SK-N-DZ (cell line): Measurements from ENCODE around the gene APBB1.
"Not testable (repeated sequence)": the region's sequence is repeated elsewhere in the genome, so short reads cannot be mapped to it uniquely, and the experiment has no call there.

Source experiments
- DNase-seq: peaks from one replicate; pipeline ENCODE4 v3.0.0-alpha.2; 2015; ENCODE audit warnings: low spot score

The APBB1 gene

DNA sequence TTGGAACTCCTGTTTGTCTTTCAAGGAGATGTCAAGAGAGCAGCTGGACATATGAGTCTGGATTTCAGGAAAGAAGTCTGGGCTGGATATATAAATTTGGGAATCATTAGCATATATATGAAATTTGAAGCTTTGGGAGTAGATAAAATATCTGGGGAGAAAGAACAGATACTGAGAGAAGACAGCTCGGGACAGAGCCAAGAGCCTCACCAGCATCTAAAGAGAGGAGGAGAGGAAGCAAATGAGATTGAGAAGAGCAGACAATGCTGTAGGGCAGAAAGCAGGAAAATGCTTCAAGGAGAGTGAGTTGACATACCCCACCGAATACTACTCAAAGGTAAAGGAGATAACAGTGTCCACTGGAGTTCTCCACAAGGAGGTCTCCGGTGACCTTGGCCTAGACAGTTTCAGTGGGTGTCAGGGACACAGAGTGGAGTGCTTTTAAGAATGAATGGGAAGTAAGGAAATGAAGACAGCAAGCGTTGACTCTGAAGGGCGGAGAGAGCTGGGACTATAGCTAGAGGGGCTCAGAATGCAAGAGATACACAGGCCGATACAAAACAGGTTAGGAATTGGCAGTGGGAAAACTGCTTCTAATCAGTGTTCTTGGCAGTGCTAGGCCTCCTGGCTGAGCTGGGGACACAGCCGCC, 862 bp downstream of the APBB1 start:
- DNase-seq, result no peak

- DNase-seq, result no peak
Measured at GRCh38 chr11:6415797-6416196, 3.1 kb downstream of the APBB1 start.

GRCh38 chr11:6414874-6415328, 4.0 kb downstream of the APBB1 start:
- no peak for DNase-seq

DNA sequence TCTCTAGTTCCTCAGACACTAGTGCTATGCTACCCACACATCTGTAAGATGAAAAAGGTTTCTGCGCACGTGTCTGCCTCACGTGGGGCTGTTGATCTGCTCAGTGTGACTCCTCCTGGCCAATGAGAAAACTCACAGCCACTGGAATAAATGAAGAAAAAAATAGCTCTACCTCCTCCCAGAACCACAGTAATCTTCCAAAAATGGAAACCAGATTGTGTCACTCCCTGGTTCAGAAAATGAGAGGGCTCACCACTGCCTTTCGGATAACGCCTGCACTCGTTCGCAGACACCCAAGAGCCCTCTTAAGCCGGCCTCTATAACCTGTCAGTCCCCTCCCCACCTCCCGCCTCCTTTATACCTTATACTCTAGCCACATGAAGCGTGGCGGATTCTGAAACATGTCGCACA, 5.1 kb downstream of the APBB1 start:
- DNase-seq, result no peak

GRCh38 chr11:6411594-6412031, 7.3 kb downstream of the APBB1 start:
- DNase-seq, result no peak

DNA sequence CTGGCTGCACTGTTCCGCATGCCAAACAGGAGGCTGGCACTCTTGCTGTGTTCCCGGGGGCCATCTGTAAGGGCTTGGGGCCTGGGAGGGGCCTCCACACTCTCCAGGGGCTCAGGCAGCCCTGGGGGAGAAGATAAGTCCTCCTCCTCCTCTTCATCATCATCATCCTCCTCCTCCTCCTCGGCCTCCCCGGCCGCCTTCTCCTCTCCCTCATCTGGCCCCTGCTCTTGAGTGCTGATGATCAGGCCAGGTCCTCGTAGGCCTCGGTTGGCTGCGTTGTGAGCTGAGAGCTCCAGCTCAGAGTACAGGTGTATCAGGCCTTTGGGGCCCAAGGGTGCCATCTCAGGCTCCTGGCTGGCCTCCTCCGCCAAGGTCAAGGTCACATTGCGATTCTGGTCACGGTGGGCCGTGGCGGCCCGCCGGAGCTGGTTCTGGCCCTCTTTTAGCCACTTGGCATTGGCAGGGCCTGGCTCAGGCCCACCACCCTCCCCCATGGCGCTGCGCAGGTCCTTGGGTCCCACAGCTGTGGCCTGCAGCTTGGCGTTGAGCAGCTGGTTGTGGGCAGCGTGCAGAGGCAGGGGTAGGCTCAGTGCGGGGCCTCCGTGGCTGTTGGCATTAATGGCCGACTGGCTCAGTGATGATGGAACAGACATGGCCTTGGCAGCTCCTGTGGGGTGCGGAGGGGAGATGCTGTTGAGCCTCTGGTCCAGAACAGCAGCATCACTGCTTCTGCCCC, 8.0 kb downstream of the APBB1 start:
- DNase-seq, result no peak

DNA sequence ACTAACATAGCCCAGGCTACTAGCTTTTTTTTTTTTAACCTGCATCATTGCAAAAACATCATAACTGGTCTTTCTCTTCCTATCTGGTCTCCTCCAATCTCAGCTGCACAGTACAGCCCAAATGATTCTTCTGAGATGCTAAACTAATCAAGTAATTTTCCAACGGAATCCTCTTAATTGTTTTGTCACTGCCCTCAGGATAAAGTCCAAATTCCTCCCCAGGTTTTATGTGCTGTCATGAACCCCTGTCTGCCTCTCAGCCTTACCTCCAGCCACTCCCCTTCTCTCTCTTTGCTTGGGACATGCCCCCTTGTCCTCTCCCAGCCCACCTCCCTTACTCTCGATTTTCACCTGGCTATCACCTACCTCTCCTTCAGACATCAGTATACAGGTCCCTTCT, 12.5 kb downstream of the APBB1 start:
- no peak for DNase-seq

GRCh38 chr11:6405846-6406245, 13.0 kb downstream of the APBB1 start:
- no peak for DNase-seq

DNA sequence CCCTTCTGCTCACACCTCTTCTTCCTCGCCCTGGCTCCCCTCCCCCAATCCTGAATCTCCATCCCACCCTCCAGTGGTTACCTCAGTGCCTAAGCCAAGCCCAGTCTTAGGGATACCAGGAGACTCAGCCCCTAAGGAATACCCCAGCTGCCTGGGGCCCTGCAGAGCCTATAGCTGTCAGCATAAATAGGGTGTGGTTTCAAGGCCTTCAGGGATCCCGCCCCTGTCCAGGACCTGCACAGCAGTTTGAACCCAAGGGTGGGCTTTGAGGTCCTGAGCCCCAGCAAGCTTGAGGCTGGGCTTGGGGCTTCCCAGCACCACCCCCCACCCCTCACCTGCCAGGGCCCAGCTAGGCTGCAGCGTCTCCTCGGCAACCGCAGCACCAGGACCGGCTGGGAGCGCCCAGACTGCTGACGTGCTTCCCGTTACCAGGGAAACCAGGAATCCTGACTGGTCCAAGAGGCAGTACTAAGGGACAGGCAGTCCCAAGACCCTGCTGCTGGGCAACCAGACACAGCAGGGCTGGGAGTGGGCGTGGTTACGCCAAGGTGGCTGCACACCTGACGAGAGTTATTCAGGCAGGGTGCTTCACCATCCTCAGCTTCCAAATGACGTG, 13.7 kb downstream of the APBB1 start:
- DNase-seq, result peak; percentile 64

DNA sequence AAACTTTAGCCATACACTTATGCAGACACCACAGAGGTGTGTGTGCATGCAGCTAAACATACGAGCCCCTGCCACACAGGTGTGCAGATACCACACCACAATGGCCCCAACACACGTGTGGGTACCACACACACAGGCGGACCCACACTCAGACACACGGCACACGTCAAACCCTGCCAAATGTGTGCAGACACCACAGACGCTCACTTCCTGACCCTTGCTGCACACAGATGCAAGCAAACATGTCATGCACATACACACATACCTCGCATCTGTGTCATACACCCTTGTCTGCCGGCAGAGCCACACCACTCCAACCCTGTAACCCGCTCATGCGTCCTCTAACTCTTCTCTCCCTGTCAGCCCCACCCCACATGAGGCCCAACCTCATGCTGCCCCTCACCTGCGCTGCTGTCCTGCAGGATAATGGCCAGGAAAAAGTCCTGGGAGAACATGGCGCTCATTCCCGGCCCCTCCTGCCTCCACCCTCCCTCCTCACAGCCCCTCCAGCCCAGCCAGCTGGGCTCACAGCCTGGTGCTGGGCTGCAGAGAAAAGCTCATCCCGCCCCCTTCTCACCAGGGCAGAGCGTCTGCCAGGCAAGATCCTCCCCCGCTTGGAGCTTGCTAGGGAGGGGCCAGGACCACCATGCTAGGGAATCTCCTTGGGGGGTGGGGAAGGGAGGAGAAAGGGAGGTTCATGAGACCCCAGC, 14.4 kb downstream of the APBB1 start:
- no peak for DNase-seq

- DNase-seq, result no peak
Measured at GRCh38 chr11:6403539-6403938, 15.4 kb downstream of the APBB1 start.

- no peak for DNase-seq
Measured at GRCh38 chr11:6402561-6402981, 16.3 kb downstream of the APBB1 start.

DNA sequence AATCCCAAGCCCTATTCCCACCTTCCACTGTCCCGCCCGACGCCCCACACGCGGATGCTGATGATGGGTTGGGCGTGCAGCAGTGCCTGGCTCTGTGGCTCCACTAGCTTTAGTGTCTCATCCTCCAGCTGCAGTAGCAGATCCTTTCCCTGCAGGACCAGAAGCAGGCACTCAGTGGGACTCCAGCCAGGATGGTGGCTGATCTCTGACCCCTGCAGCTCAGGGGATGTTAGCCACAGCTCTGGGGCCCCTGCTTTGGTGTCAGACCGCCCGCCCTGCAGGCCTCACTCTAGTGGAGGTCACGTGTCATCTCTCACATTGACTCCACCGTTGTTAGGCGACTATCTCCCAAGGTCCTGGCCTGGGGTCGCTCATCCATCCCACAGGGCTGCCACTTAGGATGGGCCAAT, 16.8 kb downstream of the APBB1 start:
- DNase-seq, result no peak

DNA sequence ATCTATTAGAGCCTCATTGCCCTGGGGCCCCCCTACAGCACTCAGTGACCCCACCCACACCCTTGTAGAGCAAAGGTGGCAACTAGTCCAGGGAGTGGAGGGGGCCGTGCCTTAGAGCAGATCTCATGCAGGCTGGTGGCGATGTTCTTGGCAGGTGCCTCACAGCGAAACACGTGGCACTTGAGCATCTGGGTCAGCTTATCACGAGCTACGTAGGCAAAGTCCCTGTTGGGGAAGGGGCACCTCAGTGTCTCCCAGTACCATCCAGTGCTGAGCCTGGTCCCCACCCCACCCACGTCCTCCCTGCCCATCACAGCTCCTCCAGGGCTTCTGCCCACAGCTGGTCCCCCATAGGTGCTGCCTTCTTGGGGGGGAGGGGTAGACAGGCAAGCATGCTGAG, 17.4 kb downstream of the APBB1 start:
- no peak for DNase-seq

DNA sequence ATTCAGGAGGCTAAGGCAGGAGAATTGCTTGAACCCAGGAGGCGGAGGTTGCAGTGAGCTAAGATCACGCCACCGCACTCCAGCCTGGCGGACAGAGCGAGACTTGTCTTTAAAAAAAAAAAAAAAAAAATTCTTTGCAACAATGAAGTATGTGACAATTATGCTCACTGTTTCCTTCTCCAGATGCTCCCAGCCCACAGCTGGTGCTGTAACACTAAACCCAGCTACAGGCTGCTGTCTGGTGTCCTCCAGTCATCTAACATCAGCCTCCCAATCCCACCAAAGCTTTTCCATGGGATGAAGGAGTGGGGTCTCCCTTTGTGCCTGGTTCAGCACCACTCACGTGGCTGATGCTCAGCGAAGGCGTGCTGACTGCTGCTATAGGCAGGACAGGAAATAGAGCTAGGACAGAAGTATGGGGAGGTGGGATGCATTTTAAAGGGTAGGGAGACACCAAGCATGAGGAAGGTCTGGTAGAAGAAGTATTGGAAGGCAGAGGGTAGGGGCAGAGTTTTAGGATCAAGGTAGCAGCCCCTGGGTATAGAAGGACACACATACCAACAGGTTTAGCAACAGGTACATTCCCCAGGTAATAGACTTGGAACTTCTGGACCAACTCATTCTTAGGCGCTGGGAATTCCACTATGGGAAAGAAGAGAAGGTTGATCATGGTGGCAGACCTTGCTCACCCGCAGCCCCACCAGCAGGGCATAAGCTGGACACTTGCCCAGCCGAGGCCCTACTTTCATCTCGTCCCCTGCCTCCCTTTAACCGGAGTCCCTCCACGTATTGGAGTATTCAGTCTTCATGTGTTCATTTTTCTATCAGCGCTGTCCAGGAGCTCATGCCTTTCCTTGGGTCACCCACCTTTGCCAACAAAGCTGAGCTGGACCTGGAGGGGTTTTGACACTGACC, 18.2 kb downstream of the APBB1 start:
- DNase-seq, result no peak

DNA sequence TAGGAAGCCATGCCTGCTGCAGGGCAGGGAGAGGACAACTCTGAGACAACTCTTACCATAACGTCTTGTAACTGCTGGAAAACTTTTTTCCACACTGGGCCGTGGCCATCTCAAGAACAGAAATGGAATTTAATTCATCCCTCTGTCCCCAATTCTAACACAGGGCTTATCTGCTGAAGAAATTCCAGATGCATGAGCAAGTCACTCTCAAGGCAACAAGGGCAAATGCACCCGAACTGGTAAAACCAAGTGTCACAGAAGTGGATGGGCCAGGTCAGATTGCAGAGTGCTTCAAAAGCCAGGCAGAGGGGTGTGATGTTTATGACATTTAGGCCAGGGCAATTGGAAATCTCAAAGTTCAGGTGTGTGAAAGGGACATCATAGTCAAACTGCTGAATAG, 21.3 kb downstream of the APBB1 start:
- no peak for DNase-seq

- DNase-seq, result no peak
Measured at GRCh38 chr11:6397156-6397555, 21.7 kb downstream of the APBB1 start.

- DNase-seq, result no peak
Measured at GRCh38 chr11:6395470-6396060, 23.3 kb downstream of the APBB1 start.

DNA sequence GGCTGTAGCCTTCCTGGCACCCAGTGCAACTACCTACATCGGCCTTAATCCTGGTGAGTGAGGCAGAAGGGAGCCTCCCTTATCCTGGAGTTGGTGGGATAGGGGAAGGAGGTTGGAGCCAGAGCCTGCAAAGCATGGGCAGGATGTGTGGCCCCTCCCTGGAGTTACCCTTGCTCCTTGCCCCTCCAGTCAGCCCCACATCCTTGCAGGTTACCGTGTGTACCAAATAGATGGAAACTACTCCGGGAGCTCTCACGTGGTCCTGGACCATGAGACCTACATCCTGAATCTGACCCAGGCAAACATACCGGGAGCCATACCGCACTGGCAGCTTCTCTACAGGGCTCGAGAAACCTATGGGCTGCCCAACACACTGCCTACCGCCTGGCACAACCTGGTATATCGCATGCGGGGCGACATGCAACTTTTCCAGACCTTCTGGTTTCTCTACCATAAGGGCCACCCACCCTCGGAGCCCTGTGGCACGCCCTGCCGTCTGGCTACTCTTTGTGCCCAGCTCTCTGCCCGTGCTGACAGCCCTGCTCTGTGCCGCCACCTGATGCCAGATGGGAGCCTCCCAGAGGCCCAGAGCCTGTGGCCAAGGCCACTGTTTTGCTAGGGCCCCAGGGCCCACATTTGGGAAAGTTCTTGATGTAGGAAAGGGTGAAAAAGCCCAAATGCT, 24.8 kb downstream of the APBB1 start:
- DNase-seq, result no peak

DNA sequence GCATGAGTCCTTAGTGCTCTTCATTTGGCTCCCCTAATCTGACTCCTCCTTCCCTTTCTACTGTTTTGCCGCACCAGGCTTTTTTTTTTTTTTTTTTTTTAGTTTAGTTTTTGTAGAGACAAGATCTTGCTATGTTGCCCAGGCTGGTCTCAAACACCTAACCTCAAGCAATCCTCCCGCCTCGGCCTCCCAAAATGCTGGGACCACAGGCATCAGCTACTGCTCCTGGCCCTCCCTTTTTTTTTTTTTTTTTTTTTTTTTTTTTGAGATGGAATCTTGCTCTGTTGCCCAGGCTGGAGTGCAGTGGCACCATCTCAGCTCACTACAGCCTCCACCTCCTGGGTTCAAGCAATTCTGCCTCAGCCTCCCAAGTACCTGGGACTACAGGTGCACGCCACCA, 26.6 kb downstream of the APBB1 start:
- not testable (repeated sequence) for DNase-seq
